Hepatocyte (in vitro differentiated cells): ENCODE results near the gene DDX1. TPM values are rescaled to one million over a fixed set of nuclear protein-coding genes. Genes with fewer than 3 reads are reported as not detected.

Experiments used
- DNase-seq: peaks from one replicate; pipeline ENCODE4 v3.0.0-alpha.2; 2016; ENCODE audit warnings: low spot score
- H2AFZ ChIP-seq: fragments of 200-600 bp; sonication (generic); 2 replicates; pipeline ENCODE4 v1.6.0; 2016; ENCODE audit warnings: antibody characterized with exemption, mild to moderate bottlenecking
- H3K27ac ChIP-seq: fragments of 200-600 bp; sonication (generic); 2 replicates; pipeline ENCODE4 v1.5.1; 2016; ENCODE audit warnings: mild to moderate bottlenecking
- H3K27me3 ChIP-seq: fragments of 200-600 bp; sonication (generic); 2 replicates; pipeline ENCODE4 v1.6.1; 2016
- H3K36me3 ChIP-seq: fragments of 200-600 bp; sonication (generic); replicated peaks from 2 replicates; pipeline ENCODE4 v1.5.1; 2016; ENCODE audit warnings: low read depth; ENCODE audit not compliant: insufficient read depth
- H3K4me1 ChIP-seq: fragments of 200-600 bp; sonication (generic); 2 replicates; pipeline ENCODE4 v1.5.1; 2016; ENCODE audit warnings: mild to moderate bottlenecking, moderate library complexity; ENCODE audit not compliant: insufficient read depth
- H3K4me2 ChIP-seq: fragments of 200-600 bp; sonication (generic); 2 replicates; pipeline ENCODE4 v1.6.0; 2016
- H3K4me3 ChIP-seq: fragments of 200-600 bp; sonication (generic); 2 replicates; pipeline ENCODE4 v1.5.1; 2016; ENCODE audit warnings: mild to moderate bottlenecking
- H3K79me2 ChIP-seq: fragments of 200-600 bp; sonication (generic); 2 replicates; pipeline ENCODE4 v1.6.0; 2017; ENCODE audit warnings: mild to moderate bottlenecking
- H3K9me2 ChIP-seq: fragments of 200-600 bp; sonication (generic); replicated peaks from 2 replicates; pipeline ENCODE4 v1.6.0; 2017; ENCODE audit warnings: mild to moderate bottlenecking; ENCODE audit not compliant: insufficient read depth
- H3K9me3 ChIP-seq: fragments of 200-600 bp; sonication (generic); 2 replicates; pipeline ENCODE4 v1.5.1; 2016; ENCODE audit warnings: low read depth, mild to moderate bottlenecking
- H4K20me1 ChIP-seq: fragments of 200-600 bp; sonication (generic); 2 replicates; pipeline ENCODE4 v1.6.0; 2016; ENCODE audit warnings: mild to moderate bottlenecking; ENCODE audit not compliant: insufficient read depth, poor library complexity, severe bottlenecking
- EZH2 ChIP-seq: fragments of 200-600 bp; sonication (generic); IDR thresholded peaks from 2 replicates; pipeline ENCODE4 v1.6.1; 2016; ENCODE audit warnings: antibody characterized with exemption, mild to moderate bottlenecking, borderline replicate concordance
- EZH2phosphoT487 ChIP-seq: fragments of 200-600 bp; sonication (generic); IDR thresholded peaks from one replicate; pipeline ENCODE4 v1.6.1; 2018; ENCODE audit warnings: antibody characterized with exemption, mild to moderate bottlenecking, low read depth, moderate library complexity; ENCODE audit not compliant: unreplicated experiment, severe bottlenecking
- WGBS: methylation state at CpG from one replicate; pipeline ENCODE4 v1.1.6; 2016; ENCODE audit warnings: low lambda C conversion rate; ENCODE audit errors: missing lambda C conversion rate; 5-methylcytosine and 5-hydroxymethylcytosine counted together
- polyA plus RNA-seq: library from polyadenylated mRNA; unstranded; fragments of >200 nt; fragmentation: Nextera tagmentation; extraction: Ambion mirVana; gene quantifications from 2 replicates; pipeline ENCODE4 v1.2.1, GENCODE V29; 2016
- total RNA-seq: library from RNA; depleted of rRNA; stranded (reverse); fragments of >200 nt; gene quantifications from 2 replicates; pipeline ENCODE4 v1.2.3, GENCODE V29; 2014
- TF ChIP-seq, protein P1 (sequence below): fragments of 200-600 bp; sonication (generic); IDR thresholded peaks from 2 replicates; pipeline ENCODE4 v1.5.1; 2016; ENCODE audit warnings: antibody characterized with exemption, mild to moderate bottlenecking; ENCODE audit not compliant: poor library complexity

Gene DDX1
- total and polyA plus RNA-seq, 2 experiments from 2014 or later: 70.2 to 76.2 TPM

DNA sequence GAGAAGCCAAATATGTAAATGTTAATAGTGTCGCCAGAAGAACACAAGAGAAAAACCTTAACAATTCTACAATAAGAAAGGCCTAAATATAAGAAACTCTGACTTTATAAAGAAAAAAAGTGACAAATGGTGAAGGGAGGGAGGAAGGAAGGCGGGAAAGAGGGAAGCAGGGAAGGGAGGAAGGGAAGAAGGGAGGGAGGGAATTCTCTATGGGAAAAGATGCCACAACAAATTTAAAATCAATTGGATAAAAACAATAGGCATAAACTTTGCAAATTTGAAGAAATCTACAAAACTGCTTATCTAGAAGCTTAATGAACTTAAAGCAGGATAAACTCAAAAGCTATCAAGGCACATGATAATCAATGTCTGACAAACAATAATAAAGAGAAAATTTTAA is 47.4 kb upstream of the DDX1 start:
- no peaks in the 10 kb centered on the region for H3K27me3 ChIP-seq
- WGBS: 95% methylated on average over 2 of the region's 2 CpGs
- H3K4me2 ChIP-seq: no peak overlapping the region
- no peaks in the 10 kb centered on the region for H3K36me3 ChIP-seq
- no peak overlapping the region for H3K27ac ChIP-seq
- H3K9me3 ChIP-seq: no peaks in the 10 kb centered on the region
- no peak for DNase-seq
- H3K79me2 ChIP-seq: no peaks in the 10 kb centered on the region
- TF ChIP-seq, protein P1, sequence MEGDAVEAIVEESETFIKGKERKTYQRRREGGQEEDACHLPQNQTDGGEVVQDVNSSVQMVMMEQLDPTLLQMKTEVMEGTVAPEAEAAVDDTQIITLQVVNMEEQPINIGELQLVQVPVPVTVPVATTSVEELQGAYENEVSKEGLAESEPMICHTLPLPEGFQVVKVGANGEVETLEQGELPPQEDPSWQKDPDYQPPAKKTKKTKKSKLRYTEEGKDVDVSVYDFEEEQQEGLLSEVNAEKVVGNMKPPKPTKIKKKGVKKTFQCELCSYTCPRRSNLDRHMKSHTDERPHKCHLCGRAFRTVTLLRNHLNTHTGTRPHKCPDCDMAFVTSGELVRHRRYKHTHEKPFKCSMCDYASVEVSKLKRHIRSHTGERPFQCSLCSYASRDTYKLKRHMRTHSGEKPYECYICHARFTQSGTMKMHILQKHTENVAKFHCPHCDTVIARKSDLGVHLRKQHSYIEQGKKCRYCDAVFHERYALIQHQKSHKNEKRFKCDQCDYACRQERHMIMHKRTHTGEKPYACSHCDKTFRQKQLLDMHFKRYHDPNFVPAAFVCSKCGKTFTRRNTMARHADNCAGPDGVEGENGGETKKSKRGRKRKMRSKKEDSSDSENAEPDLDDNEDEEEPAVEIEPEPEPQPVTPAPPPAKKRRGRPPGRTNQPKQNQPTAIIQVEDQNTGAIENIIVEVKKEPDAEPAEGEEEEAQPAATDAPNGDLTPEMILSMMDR: no peak
- TF ChIP-seq EZH2phosphoT487 (no peak), EZH2 (no peak)
- no peaks in the 10 kb centered on the region for H3K9me2 ChIP-seq
- H3K4me1 ChIP-seq: no peaks in the 10 kb centered on the region
- H2AFZ ChIP-seq: no peak overlapping the region
- no peaks in the 10 kb centered on the region for H4K20me1 ChIP-seq
- H3K4me3 ChIP-seq: no peak overlapping the region

DNA sequence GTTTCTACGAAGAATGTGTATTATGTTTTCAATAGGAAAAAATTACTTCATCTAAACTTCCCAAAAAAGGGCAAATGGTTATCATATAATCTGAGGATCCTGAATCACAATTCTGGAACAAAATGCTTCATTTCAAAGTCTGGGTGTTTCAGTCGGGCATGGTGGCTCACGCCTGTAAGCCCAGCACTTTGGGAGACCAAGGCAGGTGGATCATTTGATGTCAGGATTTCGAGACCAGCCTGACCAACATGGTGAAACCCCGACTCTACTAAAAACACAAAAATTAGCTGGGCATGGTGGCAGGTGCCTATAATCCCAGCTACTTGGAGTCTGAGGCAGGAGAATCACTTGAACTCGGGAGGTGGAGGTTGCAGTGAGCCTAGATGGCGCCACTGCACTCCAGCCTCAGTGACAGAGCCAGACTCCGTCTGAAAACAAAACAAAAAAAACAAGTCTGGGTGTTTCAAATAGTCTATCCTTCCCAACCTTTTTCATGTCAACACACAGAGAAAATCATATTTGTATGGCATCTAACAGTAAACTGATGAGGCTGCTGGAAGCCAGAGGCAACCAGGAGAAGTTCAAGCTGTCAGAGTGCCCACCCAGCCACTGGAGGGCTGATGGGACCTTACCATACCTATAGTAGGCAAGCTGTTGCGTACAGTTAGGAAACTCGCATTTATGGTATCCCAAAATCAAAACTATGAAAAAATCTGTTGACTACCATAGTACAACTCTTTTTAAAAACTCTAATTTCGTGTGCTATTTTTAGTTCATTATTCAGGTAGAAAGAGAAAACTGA is 45.2 kb upstream of the DDX1 start:
- no peaks in the 10 kb centered on the region for H3K36me3 ChIP-seq
- no peaks in the 10 kb centered on the region for H4K20me1 ChIP-seq
- no peak overlapping the region for H2AFZ ChIP-seq
- H3K27me3 ChIP-seq: no peaks in the 10 kb centered on the region
- TF ChIP-seq EZH2 (no peak), EZH2phosphoT487 (no peak)
- TF ChIP-seq, protein P1: peak; percentile 16
- no peak overlapping the region for H3K27ac ChIP-seq
- DNase-seq: no peak
- no peaks in the 10 kb centered on the region for H3K4me1 ChIP-seq
- H3K4me3 ChIP-seq: no peak overlapping the region
- no peaks in the 10 kb centered on the region for H3K9me2 ChIP-seq
- H3K9me3 ChIP-seq: no peaks in the 10 kb centered on the region
- no peaks in the 10 kb centered on the region for H3K79me2 ChIP-seq
- H3K4me2 ChIP-seq: no peak overlapping the region
- 87% methylated on average over 11 of the region's 11 CpGs for WGBS

DNA sequence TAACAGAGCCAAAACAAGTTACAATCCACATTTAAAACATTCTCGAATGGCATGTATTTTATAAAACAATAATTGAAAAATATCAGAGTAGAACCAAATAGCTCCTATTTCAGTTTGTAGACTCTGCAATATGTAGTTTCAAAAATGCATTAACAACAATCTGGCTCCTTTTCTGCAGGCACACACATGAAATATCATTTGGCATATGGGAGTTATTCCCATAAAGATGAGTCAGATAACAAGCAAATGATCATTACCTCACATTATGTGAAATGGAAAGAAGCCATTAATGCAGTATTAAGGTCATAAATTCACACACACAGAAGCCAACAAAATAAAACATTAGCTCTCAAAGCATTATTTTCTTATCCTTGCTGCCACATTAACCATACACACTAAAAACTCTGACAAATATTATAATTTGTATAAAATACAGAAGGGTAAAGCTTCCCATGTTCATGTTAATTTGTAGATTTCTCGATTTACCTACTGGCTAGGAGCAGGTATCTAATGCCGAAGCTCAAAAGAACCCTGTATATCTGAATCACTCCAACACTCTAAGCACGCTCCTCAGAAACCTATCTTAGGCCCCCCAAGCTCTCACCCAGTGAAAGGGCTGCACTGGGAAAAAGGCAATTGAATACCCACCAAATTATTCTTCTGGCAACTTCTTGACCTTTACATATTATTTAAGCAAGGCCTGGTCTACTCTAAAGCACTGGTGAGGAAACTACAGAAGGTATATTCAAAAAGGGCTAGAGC is 44.4 kb upstream of the DDX1 start:
- no peaks in the 10 kb centered on the region for H4K20me1 ChIP-seq
- H3K27me3 ChIP-seq: no peaks in the 10 kb centered on the region
- no peaks in the 10 kb centered on the region for H3K9me3 ChIP-seq
- DNase-seq: no peak
- WGBS: 95% methylated on average over 4 of the region's 4 CpGs
- H2AFZ ChIP-seq: no peak overlapping the region
- no peak overlapping the region for H3K27ac ChIP-seq
- H3K4me2 ChIP-seq: no peak overlapping the region
- H3K4me3 ChIP-seq: no peak overlapping the region
- TF ChIP-seq, protein P1: no peak
- TF ChIP-seq EZH2 (no peak), EZH2phosphoT487 (no peak)
- H3K79me2 ChIP-seq: no peaks in the 10 kb centered on the region
- no peaks in the 10 kb centered on the region for H3K9me2 ChIP-seq
- H3K36me3 ChIP-seq: no peaks in the 10 kb centered on the region
- H3K4me1 ChIP-seq: no peaks in the 10 kb centered on the region
